Measurements from ENCODE around the gene MARCHF3. TPM values are rescaled to one million over a fixed set of nuclear protein-coding genes. Genes with fewer than 3 reads are reported as not detected.
"Not testable (repeated sequence)": the region's sequence is repeated elsewhere in the genome, so short reads cannot be mapped to it uniquely, and the experiment has no call there.

The MARCHF3 gene
- total RNA-seq, 2 experiments from 2014 or later: 1.1 to 1.5 TPM

DNA sequence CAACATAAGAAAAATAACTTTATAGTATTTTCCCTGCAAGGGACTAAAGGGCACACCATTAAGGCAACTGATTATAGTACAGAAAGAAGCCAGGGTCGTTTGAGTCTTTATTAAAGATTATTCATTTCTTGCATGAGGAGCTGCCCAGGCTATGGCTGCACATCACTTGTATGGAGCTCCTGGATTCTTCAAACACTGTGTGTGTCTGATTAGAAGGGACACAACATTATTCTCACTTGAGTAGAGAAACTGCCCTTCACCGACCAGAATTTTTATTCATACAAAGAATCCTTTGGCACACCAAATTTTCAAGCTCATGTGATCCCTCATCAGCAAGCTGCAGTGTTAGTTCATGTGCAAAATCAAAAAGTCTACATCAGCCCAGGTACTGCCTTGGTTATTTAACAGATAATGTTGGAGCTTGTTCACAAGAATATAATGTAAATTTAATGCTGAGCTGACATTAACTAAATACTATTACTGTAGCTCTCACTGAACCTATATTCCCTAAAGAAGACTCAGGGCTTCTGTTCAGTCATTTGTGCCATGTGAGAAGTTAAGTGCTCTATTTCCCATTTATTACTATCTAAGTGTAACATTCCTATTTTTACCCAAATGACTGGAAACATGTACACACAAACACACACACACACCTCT lies 33.0 kb upstream of the MARCHF3 start:
- Mint-ChIP-seq H3K4me3 (no peak overlapping the region), H3K9me3 (no peaks in the 10 kb centered on the region), H3K36me3 (ENCODE audit: low read depth) (peaks cover 11% of the 10 kb centered on the region), H3K4me1 (peaks cover 13% of the 10 kb centered on the region), H3K27ac (no peak overlapping the region), H3K27me3 (no peaks in the 10 kb centered on the region)
- ChIA-PET CTCF (interaction anchor here (0.8 kb wide), 1 partner anchor 9 kb away, joined by 5 read pairs; no protein-coding TSS in a partner anchor), POLR2A (no interaction called here)
- DNase-seq: no peak

GRCh38 chr5:127061956-127062355 lies 31.6 kb upstream of the MARCHF3 start:
- CTCF ChIA-PET: no interaction called here
- no peaks in the 10 kb centered on the region for H3K9me3 Mint-ChIP-seq
- H3K27me3 Mint-ChIP-seq: no peaks in the 10 kb centered on the region
- peaks cover 13% of the 10 kb centered on the region for H3K36me3 Mint-ChIP-seq (ENCODE audit: low read depth)
- no peak overlapping the region for H3K4me3 Mint-ChIP-seq
- POLR2A ChIA-PET: no interaction called here
- H3K27ac Mint-ChIP-seq: no peak overlapping the region
- peaks cover 13% of the 10 kb centered on the region for H3K4me1 Mint-ChIP-seq
- DNase-seq: no peak

- Mint-ChIP-seq H3K27me3 (no peaks in the 10 kb centered on the region), H3K27ac (no peak overlapping the region), H3K4me3 (no peak overlapping the region), H3K4me1 (peaks cover 13% of the 10 kb centered on the region), H3K36me3 (ENCODE audit: low read depth) (peaks cover 13% of the 10 kb centered on the region), H3K9me3 (no peaks in the 10 kb centered on the region)
- no peak for DNase-seq
- CTCF ChIA-PET: no interaction called here
- POLR2A ChIA-PET: no interaction called here
These were observed 31.2 kb upstream of the MARCHF3 start for GRCh38 chr5:127061537-127061936.

GRCh38 chr5:127060470-127060985 lies 30.2 kb upstream of the MARCHF3 start:
- H3K4me1 Mint-ChIP-seq: peaks cover 13% of the 10 kb centered on the region
- H3K9me3 Mint-ChIP-seq: peaks cover 2% of the 10 kb centered on the region
- ChIA-PET POLR2A (no interaction called here), CTCF (interaction anchor here (0.6 to 2.9 kb wide), 2 partner anchors 8 to 286 kb away, joined by 3 to 9 read pairs; no protein-coding TSS in a partner anchor)
- DNase-seq: no peak
- H3K36me3 Mint-ChIP-seq (ENCODE audit: low read depth): peaks cover 22% of the 10 kb centered on the region
- no peak overlapping the region for H3K4me3 Mint-ChIP-seq
- H3K27me3 Mint-ChIP-seq: no peaks in the 10 kb centered on the region
- no peak overlapping the region for H3K27ac Mint-ChIP-seq

- no peak for DNase-seq
- H3K27me3 Mint-ChIP-seq: no peaks in the 10 kb centered on the region
- POLR2A ChIA-PET: no interaction called here
- CTCF ChIA-PET: interaction anchor here (1.0 kb wide), 1 partner anchor 16 kb away, joined by 3 read pairs; the partner anchor contains the start of gene C5orf63
- H3K4me1 Mint-ChIP-seq: peaks cover 13% of the 10 kb centered on the region
- peaks cover 2% of the 10 kb centered on the region for H3K9me3 Mint-ChIP-seq
- no peak overlapping the region for H3K4me3 Mint-ChIP-seq
- H3K27ac Mint-ChIP-seq: no peak overlapping the region
- peaks cover 34% of the 10 kb centered on the region for H3K36me3 Mint-ChIP-seq (ENCODE audit: low read depth)
These were observed 26.5 kb upstream of the MARCHF3 start for GRCh38 chr5:127056896-127057295.

DNA sequence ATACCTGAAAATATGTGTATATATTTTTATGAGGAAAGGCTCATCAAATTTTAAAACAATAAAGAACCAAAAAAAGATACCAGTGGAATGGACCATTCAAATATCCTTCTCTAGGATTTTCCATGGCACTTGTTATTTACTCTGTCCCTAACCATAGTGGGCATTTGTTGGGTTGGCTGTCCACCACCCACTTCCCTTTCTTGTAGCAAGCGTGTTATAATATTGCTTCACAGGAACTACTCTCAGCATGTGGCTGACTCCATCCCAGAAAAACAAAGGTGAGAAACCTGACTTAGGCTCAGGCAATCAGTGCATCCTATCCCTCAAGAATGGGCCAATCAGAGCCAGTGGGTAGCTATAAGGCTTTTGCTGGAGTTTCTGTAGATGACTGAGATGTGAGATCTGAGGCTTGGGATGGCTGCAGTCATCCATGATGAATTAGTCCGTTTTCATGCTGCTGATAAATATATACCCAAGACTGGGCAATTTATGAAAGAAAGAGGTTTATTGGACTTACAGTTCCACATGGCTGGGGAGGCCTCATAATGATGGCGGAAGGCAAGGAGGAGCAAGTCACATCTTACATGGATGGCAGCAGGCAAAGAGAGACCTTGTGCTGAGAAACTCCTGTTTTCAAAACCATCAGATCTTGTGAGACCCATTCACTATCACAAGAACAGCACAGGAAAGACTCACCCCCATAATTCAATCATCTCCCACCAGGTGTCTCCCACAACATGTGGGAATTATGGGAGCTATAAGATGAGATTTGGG lies 25.7 kb upstream of the MARCHF3 start:
- peaks cover 13% of the 10 kb centered on the region for H3K4me1 Mint-ChIP-seq
- no peak for DNase-seq
- H3K36me3 Mint-ChIP-seq (ENCODE audit: low read depth): peaks cover 34% of the 10 kb centered on the region
- ChIA-PET POLR2A (interaction anchor here (0.6 kb wide), 1 partner anchor 1020 kb away, joined by 6 read pairs; no protein-coding TSS in a partner anchor), CTCF (interaction anchor here (1.0 kb wide), 1 partner anchor 17 kb away, joined by 3 read pairs; the partner anchor contains the start of gene C5orf63)
- no peaks in the 10 kb centered on the region for H3K27me3 Mint-ChIP-seq
- no peak overlapping the region for H3K27ac Mint-ChIP-seq
- peaks cover 2% of the 10 kb centered on the region for H3K9me3 Mint-ChIP-seq
- H3K4me3 Mint-ChIP-seq: no peak overlapping the region

GRCh38 chr5:127053551-127053950 lies 23.2 kb upstream of the MARCHF3 start:
- H3K27me3 Mint-ChIP-seq, H3K4me3 Mint-ChIP-seq, DNase-seq, H3K27ac Mint-ChIP-seq, H3K4me1 Mint-ChIP-seq, CTCF ChIA-PET, H3K9me3 Mint-ChIP-seq, POLR2A ChIA-PET: not testable (repeated sequence)
- peaks cover 29% of the 10 kb centered on the region for H3K36me3 Mint-ChIP-seq (ENCODE audit: low read depth)

DNA sequence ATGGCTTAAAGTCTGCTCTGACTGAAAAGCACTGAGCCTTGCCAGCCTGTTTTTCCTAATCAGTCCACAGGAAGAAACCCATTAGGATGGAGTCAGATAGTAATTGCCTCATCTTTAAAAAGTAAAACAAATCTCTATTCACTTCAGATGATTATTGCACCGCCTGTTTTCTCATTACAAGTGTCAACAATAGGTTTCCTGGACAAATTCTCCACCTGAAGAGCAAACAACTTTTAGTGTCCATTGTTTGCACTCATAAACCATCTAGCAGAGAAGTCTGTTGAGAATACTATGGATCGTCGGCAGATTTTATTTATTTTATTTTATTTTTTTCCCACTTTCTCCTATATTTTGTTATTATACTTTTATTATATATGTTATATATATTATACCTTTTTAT lies 22.7 kb upstream of the MARCHF3 start:
- H3K27me3 Mint-ChIP-seq: no peaks in the 10 kb centered on the region
- ChIA-PET POLR2A (no interaction called here), CTCF (no interaction called here)
- DNase-seq: no peak
- peaks cover 2% of the 10 kb centered on the region for H3K9me3 Mint-ChIP-seq
- H3K27ac Mint-ChIP-seq: no peak overlapping the region
- no peak overlapping the region for H3K4me3 Mint-ChIP-seq
- peaks cover 31% of the 10 kb centered on the region for H3K36me3 Mint-ChIP-seq (ENCODE audit: low read depth)
- no peaks in the 10 kb centered on the region for H3K4me1 Mint-ChIP-seq

DNA sequence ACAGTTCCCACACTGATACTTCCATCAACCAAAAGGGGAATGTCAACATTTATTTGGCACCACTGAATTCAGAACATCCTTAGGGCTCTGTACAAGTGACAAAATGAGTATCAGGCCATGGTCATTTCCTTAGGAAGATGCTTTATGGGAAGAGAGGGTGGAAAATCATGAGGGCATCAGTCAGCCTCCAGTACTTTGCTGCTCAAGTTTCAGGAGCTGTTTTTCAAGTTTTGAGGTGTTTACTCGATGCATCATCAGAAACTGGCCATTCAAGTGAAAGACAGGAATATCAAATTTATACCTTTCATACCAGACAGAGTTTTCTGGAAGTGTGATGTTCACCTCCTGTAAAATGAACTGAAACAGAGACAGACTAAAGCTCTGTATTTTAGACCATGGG lies 21.2 kb upstream of the MARCHF3 start:
- Mint-ChIP-seq H3K4me1 (no peaks in the 10 kb centered on the region), H3K4me3 (no peak overlapping the region), H3K9me3 (peaks cover 2% of the 10 kb centered on the region), H3K27me3 (no peaks in the 10 kb centered on the region), H3K36me3 (ENCODE audit: low read depth) (peaks cover 25% of the 10 kb centered on the region), H3K27ac (no peak overlapping the region)
- CTCF ChIA-PET: no interaction called here
- POLR2A ChIA-PET: no interaction called here
- no peak for DNase-seq

DNA sequence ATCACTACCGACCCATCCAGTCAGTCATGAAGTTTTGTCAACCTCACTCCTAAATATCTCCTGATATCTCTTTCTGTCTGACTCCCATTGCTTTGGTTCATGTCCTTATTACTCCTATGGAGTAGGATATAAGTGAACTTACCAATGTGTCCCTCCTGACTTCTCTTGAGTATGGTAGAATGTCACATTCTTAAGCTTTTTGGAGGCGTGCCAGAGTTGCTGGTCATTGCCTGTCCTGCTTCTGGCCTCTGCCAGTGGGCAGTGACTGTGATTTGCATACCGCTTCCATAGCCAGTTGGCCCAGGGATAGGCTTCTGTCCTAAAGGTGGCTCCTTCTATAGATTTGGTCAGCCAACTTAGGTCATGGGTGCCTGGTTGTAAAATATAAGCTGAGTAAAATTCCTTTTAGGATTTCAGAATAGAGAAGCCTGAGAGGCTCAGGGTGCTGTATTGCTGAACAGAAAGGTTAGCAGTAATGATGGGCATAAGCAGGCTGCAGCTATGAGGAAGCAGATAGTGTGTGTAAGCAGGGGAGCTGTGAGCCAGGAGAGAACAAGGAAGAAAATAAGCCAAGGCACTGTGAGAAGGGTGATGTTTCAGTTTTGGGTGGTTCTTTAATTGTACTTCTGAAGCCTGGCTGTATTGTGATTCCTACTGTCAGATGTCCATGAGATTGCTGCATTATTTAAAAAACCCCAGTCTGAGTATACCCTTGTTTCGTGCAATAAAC lies 16.1 kb upstream of the MARCHF3 start:
- no peaks in the 10 kb centered on the region for H3K4me1 Mint-ChIP-seq
- H3K9me3 Mint-ChIP-seq: no peaks in the 10 kb centered on the region
- DNase-seq: no peak
- H3K27ac Mint-ChIP-seq: no peak overlapping the region
- ChIA-PET CTCF (interaction anchor here (0.7 to 0.9 kb wide), 2 partner anchors 12 to 388 kb away, joined by 3 read pairs; no protein-coding TSS in a partner anchor), POLR2A (no interaction called here)
- no peak overlapping the region for H3K4me3 Mint-ChIP-seq
- peaks cover 3% of the 10 kb centered on the region for H3K36me3 Mint-ChIP-seq (ENCODE audit: low read depth)
- no peaks in the 10 kb centered on the region for H3K27me3 Mint-ChIP-seq

DNA sequence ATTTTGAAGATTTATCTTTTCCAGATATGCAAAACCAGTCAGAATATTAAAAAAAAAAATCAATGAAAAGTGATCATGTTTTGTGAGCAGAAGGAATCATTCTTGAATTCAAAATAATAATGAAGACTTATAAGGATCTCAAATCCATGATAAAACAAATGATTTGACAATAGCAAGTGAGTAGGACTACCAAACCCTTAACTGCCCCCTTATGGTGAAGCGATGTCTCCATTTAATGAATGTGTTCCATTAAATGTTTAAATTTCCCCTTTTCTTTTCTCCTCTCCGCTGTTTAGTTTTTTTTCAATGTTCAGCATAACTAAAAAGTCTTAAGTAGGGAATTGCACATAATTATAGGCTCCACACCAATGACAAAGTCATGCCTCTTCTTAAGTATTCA lies 12.2 kb upstream of the MARCHF3 start:
- no peaks in the 10 kb centered on the region for H3K27me3 Mint-ChIP-seq
- H3K27ac Mint-ChIP-seq: no peak overlapping the region
- POLR2A ChIA-PET: no interaction called here
- H3K4me3 Mint-ChIP-seq: no peak overlapping the region
- no peaks in the 10 kb centered on the region for H3K9me3 Mint-ChIP-seq
- H3K36me3 Mint-ChIP-seq (ENCODE audit: low read depth): no peaks in the 10 kb centered on the region
- CTCF ChIA-PET: no interaction called here
- H3K4me1 Mint-ChIP-seq: no peaks in the 10 kb centered on the region
- no peak for DNase-seq

DNA sequence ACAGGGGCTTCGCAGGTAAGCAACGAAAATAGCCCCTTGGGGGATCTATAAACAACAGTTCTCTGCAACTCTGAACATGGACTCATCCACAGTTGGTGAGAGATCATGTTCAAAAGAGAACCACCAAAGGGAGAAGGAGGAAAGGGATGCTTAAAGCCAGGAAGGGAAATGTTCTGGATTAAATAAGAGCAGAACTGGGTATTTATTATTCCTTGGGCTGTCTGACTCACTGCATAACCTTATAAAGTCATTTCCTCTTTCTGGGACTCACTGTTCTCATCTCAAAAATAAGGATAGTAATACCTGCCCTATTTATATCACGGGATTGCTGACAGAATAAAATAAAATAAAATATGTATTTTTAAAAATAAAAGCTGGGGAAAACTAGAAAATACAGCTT lies 11.2 kb upstream of the MARCHF3 start:
- no peak overlapping the region for H3K27ac Mint-ChIP-seq
- H3K4me1 Mint-ChIP-seq: no peaks in the 10 kb centered on the region
- CTCF ChIA-PET: no interaction called here
- no peak for DNase-seq
- no peaks in the 10 kb centered on the region for H3K27me3 Mint-ChIP-seq
- no peaks in the 10 kb centered on the region for H3K36me3 Mint-ChIP-seq (ENCODE audit: low read depth)
- H3K9me3 Mint-ChIP-seq: no peaks in the 10 kb centered on the region
- no peak overlapping the region for H3K4me3 Mint-ChIP-seq
- POLR2A ChIA-PET: no interaction called here

Data from activated CD4-positive, alpha-beta T cell treated with anti-CD3 and anti-CD28 coated beads, Interleukin-2, amount 10 ng/mL, durations not matched to agents 7 days and 5 days (primary cell).